Measurements from ENCODE around the gene LAMB2. TPM values are rescaled to one million over a fixed set of nuclear protein-coding genes. Genes with fewer than 3 reads are reported as not detected.

Gene LAMB2
- total RNA-seq, 1 donor from 2014 or later = 232 TPM

GRCh38 chr3:49122451-49122850 lies 10.4 kb downstream of the LAMB2 start:
- no peak for TF ChIP-seq CTCF (conservative IDR thresholded peaks at IDR 0.05; ENCODE audit: low read depth, low read length)
- DNase-seq (ENCODE audit: low read depth) = no peak
- no peak overlapping the region for H3K4me3 ChIP-seq (ENCODE audit: low read depth, low read length)

- no peak for DNase-seq (ENCODE audit: low read depth)
- no peak for TF ChIP-seq CTCF (conservative IDR thresholded peaks at IDR 0.05; ENCODE audit: low read depth, low read length)
- no peak overlapping the region for H3K4me3 ChIP-seq (ENCODE audit: low read depth, low read length)
These were observed 10.8 kb downstream of the LAMB2 start for GRCh38 chr3:49122022-49122421.

GRCh38 chr3:49121132-49121736 lies 11.6 kb downstream of the LAMB2 start:
- TF ChIP-seq CTCF (conservative IDR thresholded peaks at IDR 0.05; ENCODE audit: low read depth, low read length) = no peak
- H3K4me3 ChIP-seq (ENCODE audit: low read depth, low read length) = peak overlapping the region; percentile 90
- no peak for DNase-seq (ENCODE audit: low read depth)

- peak; percentile 16 for DNase-seq (ENCODE audit: low read depth)
- peak within 1 kb of the TSS; percentile 90 for H3K4me3 ChIP-seq (ENCODE audit: low read depth, low read length)
- TF ChIP-seq CTCF (conservative IDR thresholded peaks at IDR 0.05; ENCODE audit: low read depth, low read length) = no peak
These were observed 12.3 kb downstream of the LAMB2 start, which contains the start of gene USP19 for GRCh38 chr3:49120438-49121131. Gene USP19 (minus strand): TSS chr3:49120823. CDS start chr3:49119145, 1,678 bp downstream.

GRCh38 chr3:49120096-49120437 lies 12.8 kb downstream of the LAMB2 start:
- DNase-seq (ENCODE audit: low read depth) = no peak
- H3K4me3 ChIP-seq (ENCODE audit: low read depth, low read length) = peak overlapping the region; percentile 90
- TF ChIP-seq CTCF (conservative IDR thresholded peaks at IDR 0.05; ENCODE audit: low read depth, low read length) = no peak

GRCh38 chr3:49119439-49119838 lies 13.4 kb downstream of the LAMB2 start:
- no peak for DNase-seq (ENCODE audit: low read depth)
- peak overlapping the region; percentile 90 for H3K4me3 ChIP-seq (ENCODE audit: low read depth, low read length)
- TF ChIP-seq CTCF (conservative IDR thresholded peaks at IDR 0.05; ENCODE audit: low read depth, low read length) = no peak

GRCh38 chr3:49119036-49119435 lies 13.8 kb downstream of the LAMB2 start:
- no peak for DNase-seq (ENCODE audit: low read depth)
- no peak for TF ChIP-seq CTCF (conservative IDR thresholded peaks at IDR 0.05; ENCODE audit: low read depth, low read length)
- H3K4me3 ChIP-seq (ENCODE audit: low read depth, low read length) = peak overlapping the region; percentile 90

Data from epithelial cell of proximal tubule (primary cell).